Left lobe of liver (tissue), 2 donors: Measurements from ENCODE around the gene TEX35. TPM values are rescaled to one million over a fixed set of nuclear protein-coding genes. Genes with fewer than 3 reads are reported as not detected.
A peak's percentile ranks its signal among the peaks of the same experiment; 100 is the strongest.

ENCODE experiments used
- ATAC-seq: fragments of 200-7000 bp; cut with Tn5 transposase; one replicate; pipeline ENCODE4 v1.9.1; 2020; ENCODE audit warnings: mild to moderate bottlenecking, moderate library complexity
- DNase-seq: peaks from one replicate; pipeline ENCODE4 v3.0.0-alpha.2; 2020; ENCODE audit warnings: low spot score
- total RNA-seq: library from RNA; stranded (reverse); gene quantifications from one replicate; pipeline ENCODE4 v1.2.1, GENCODE V29; 2021
- donor health status: DM: no; HTN: no; CAD: no; lungs with moderate emphysema.
- donor health status: DM: no; HTN: yes; CAD: no.

The TEX35 gene
- total RNA-seq: not detected

GRCh38 chr1:178512566-178513277 lies at the start of gene TEX35:
Gene TEX35 (plus strand): TSS chr1:178513109. CDS start chr1:178513189, 80 bp downstream.
- ATAC-seq: no peak
- no peak for DNase-seq

GRCh38 chr1:178464141-178464540 lies 48.8 kb upstream of the TEX35 start:
- no peak for DNase-seq
- ATAC-seq: no peak

DNA sequence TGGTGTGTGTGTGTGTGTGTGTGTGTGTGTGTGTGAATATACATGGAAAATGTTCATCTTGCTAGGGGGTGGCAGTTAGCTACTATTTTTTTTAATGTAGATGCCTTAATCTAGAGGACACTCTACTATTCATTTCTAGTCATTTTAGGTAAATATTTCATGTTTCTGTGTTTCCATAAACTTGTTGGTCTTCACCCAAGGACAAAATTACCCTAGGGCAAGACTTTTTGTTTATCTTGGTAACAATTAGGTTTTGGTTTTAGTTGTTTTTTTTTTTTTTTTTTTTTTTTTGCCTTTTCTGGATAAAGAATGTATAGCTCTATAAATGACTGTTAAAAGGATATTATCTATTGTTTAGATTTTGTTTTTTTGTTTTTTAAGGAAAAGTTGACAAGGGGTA lies 48.3 kb upstream of the TEX35 start:
- ATAC-seq (no peak), DNase-seq (no peak)

DNA sequence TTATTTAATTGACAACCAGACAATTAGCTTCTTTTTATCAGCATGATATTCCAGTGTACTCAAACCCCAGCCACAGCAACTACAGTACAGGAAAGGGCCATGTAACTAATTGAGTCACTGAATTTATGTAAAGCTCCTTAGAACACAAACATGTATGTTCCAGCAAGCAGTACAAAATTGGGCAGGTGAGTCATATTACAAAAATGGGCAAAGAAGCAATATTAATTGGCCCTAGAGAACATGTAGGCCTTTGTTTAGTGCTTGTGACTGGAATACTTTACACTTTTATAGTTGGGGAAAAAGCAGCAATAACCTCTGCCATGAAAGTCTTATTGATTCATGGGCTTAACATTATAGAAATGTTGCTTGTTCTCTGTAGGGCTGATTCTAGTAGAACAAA lies 47.9 kb upstream of the TEX35 start:
- ATAC-seq (no peak), DNase-seq (no peak)

DNA sequence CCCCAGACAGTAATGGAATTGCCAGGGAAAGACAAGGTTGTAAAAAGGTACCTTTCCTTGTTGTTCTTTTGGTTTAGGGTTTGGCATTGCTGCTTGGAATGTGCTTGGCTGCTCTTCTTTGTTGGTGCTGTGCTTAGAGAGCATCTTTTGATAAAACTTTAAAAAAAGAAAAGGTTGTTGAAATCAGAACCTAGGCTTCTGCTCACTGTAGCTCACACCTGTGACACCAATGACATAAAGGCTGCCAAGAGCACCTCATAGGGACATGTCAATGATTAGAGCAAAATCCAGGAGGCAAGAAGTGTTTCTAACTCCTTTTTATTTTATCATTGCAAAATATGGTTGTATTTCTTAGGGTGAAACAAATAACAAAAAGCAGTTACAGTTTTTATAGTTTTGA lies 45.1 kb upstream of the TEX35 start:
- no peak for DNase-seq
- ATAC-seq: no peak

GRCh38 chr1:178470411-178470960 lies 42.4 kb upstream of the TEX35 start:
- DNase-seq (no peak), ATAC-seq (no peak)

DNA sequence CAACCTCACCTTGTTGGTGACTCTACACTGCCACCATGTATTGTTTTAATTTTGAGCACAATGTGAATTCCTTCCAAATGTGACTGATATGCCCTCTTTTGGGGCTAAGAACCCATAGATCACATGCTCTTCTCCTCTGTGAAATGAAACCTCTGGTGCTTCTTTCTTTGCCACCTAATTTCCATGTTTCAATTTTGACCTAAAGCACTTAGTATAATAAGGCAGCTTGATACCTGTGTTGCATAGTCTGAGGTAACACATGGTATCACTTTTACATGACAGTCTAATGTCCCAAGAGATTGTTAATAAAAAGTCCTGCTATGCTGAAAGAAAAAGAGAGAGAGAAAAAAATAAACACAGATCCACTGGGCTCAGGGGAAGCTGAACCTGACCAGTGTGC lies 40.4 kb upstream of the TEX35 start:
- ATAC-seq: no peak
- DNase-seq: no peak

GRCh38 chr1:178477373-178477772 lies 35.5 kb upstream of the TEX35 start:
- DNase-seq: no peak
- no peak for ATAC-seq

GRCh38 chr1:178477841-178478240 lies 35.1 kb upstream of the TEX35 start:
- DNase-seq (no peak), ATAC-seq (no peak)

- no peak for ATAC-seq
Observed at GRCh38 chr1:178483251-178483957, 29.5 kb upstream of the TEX35 start.

DNA sequence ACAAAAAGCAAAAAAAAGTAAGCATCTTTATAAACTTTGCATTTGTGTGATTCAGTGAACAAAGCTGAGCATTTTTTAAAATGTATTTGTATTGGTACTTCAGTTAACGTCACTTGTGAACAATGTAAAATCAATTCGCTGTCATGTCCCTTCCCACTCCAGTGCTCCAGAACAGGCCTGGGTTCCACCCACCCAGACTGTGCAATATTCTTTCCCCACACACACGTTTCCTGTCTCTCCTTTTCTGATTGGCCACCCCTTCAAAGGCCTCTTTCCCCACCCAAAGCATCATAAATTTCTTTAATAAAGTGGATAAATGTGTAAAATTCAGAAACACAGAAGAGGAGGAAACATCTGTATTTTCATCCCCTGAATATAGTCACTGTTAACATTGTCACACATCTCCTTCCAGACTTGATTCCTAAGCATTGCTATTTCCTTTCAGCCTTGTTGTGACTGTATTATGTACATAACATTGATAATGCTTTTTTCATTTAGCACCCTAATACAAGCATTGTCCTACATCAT lies 28.1 kb upstream of the TEX35 start:
- no peak for ATAC-seq
- DNase-seq: no peak

More at GRCh38 chr1:178483251-178483957, 29.5 kb upstream of the TEX35 start:
- DNase-seq: no peak

DNA sequence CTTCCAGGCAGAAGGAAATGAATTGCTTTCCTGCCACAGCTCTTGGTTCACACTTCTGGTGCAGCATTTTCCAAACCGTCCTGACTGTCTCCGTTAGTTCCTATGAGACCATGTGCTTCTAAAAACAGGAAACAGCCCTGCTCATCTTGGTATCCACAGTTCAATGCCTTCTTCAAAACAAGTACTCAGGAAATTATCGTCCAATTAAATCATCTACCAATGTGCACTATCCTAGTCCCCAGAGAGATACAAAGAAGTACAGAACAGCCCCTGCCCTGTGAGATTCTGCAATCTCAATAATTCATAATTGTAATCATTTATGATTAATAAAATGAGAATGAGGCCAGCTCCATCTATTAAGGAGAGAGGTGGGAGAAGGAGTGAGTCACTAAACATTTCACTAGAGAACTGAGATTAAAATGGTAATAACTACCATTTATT lies 27.3 kb upstream of the TEX35 start:
- ATAC-seq (no peak), DNase-seq (no peak)

GRCh38 chr1:178486100-178487069 lies 26.5 kb upstream of the TEX35 start:
- peak; percentile 40 for ATAC-seq

DNA sequence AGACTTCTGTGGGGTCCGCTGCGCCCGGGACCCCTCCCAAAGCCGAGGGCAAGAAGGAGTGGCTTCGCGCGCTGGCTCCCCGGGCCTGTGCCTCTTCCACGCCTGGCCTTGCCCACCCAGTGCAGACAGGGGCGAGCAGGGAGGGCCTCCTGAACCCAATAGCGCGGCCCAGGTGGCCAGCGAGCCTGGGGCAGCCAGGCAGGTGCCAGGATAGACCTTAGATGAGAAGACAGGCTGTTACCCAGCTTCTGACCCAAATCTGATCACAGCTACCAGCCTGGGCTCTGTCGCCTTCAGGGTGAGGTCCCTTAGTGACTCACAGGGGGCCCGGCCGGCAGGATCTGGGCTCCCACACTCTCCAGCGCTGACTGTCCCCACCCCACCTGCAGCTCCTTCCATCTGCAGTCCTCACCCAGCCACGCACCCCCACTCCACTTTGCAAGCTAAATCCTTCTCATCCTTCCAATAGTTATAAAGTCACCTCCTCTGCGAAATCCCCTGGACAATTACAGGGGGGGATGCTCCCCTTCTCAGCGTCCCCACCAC lies 25.8 kb upstream of the TEX35 start:
- ATAC-seq (peak; percentile 22), DNase-seq (no peak)

More at GRCh38 chr1:178486100-178487069, 26.5 kb upstream of the TEX35 start:
- DNase-seq: peak; percentile 42

DNA sequence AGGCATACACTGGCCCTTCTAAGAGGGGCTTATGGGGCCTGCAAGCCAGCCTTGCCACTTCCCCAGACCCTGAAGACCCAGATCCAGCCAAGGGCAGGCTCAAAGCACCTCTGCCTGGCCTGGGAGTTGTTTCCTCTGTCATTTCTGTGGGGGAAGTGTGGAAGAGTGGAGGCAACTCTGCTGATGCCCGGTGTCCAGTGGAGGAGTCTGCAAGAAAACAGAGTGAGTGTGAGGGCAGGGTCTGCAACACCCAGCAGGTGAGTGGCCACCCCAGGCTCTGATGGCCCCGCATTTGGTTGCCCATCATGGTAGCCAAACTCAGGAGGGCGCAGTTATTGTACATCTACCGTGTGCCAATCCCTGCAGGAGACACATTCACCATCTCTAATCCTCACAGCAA lies 24.5 kb upstream of the TEX35 start:
- no peak for ATAC-seq
- DNase-seq: no peak

DNA sequence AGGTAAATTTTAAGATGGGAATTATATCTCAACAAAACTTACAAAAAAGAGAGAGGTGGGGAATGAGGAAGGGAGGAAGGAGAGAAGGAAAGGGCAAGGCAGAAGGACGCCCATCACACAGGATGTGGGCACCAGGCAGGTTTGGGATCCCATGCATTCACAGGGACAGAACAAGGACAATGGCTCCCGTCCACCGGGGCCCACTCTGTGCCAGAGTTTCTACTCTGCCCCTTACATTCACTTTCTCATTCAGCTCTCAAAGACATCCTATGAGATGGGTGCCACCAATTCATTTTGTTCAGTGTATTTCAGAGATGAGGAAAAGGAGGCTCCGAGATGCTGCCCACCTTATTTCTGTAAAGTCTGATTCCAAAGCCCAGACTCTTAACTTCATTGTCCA lies 23.5 kb upstream of the TEX35 start:
- no peak for ATAC-seq
- no peak for DNase-seq

DNA sequence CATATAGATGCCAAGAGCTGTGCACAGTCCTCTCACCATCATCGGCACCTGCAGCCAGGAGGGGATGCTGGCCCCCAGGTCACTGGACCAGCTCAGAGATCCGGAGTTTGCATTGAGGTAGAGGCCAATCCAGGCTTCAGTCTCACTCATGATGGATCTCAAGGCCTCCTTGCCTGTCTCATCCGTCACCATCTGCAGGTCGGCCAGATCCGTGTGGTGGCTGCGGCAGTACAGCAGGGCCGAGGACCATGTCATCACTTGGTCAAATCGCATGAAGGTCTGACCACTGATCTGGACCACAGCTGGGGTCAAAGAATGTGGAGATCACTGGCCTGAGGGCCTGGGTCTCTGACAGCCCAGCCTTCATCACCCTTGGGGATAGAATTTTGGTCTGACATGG lies 22.8 kb upstream of the TEX35 start:
- DNase-seq (no peak), ATAC-seq (no peak)

GRCh38 chr1:178490967-178491366 lies 21.9 kb upstream of the TEX35 start:
- DNase-seq: no peak
- no peak for ATAC-seq

DNA sequence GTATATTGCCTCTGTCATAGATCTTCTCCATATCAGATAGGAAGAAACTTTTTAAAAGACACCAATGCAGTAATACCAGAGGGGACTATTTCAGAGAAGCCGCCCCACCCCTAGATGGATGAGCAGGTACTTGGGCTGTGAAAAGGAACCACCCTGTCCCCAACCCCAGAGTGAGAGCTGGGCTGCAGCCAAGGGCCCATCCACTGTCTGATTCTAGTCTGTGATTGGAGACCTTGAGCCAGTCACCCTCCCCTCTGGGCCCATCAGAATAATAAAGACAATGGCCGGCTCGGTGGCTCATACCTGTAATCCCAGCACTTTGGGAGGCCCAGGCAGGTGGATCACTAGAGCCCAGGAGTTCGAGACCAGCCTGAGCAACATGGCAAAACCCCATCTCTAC lies 21.2 kb upstream of the TEX35 start:
- ATAC-seq: no peak
- DNase-seq: no peak

DNA sequence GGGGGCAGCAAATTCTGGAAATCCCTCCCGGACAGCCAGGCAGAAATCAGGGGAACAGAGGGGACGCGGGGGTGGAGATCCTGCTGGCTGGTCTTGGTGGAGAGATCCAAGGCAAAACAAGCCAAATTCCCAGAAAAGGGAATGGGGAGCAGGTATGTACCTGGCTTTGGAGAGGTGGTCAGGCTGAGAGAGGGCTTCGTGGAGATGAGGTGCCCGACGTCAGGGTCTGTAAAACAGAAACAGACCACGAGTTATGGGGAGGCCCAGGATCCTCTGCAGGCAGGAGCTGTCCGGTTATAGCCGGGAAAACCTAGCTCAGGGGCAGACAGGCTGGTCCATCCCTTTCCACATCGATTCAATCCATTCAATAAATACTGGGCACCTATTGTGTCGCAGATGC lies 20.6 kb upstream of the TEX35 start:
- no peak for ATAC-seq
- no peak for DNase-seq
